Upper lobe of left lung (tissue), 6 donors: ENCODE results near the gene CNPY4. TPM values are rescaled to one million over a fixed set of nuclear protein-coding genes. Genes with fewer than 3 reads are reported as not detected.

Experiments
- ATAC-seq, 2 donors: fragments of 200-7000 bp; cut with Tn5 transposase; one replicate each; pipeline ENCODE4 v1.9.1; 2022; ENCODE audit warnings: mild to moderate bottlenecking in 2 of 2, moderate library complexity in 2 of 2; ENCODE audit not compliant: low FRiP score in 2 of 2
- DNase-seq, 2 donors: peaks; one replicate each; pipeline ENCODE4 v3.0.0-alpha.2; 2019 to 2020
- H3K27ac ChIP-seq, 4 donors: fragments of 200-600 bp; sonication (generic); one replicate each; pipeline ENCODE4 v1.5.1; 2016 to 2019
- H3K27me3 ChIP-seq, 4 donors: fragments of 200-600 bp; sonication (generic); one replicate each; pipeline ENCODE4 v1.5.1; 2017 to 2019
- H3K36me3 ChIP-seq, 4 donors: fragments of 200-600 bp; sonication (generic); one replicate each; pipeline ENCODE4 v1.5.1; 2016 to 2019
- H3K4me1 ChIP-seq, 4 donors: fragments of 200-600 bp; sonication (generic); one replicate each; pipeline ENCODE4 v1.5.1; 2018 to 2019
- H3K4me3 ChIP-seq, 4 donors: fragments of 200-600 bp; sonication (generic); one replicate each; pipeline ENCODE4 v1.5.1; 2017 to 2019; ENCODE audit warnings: mild to moderate bottlenecking in 2 of 4, moderate library complexity in 1 of 4
- H3K9me3 ChIP-seq, 4 donors: fragments of 200-600 bp; sonication (generic); one replicate each; pipeline ENCODE4 v1.5.1; 2018 to 2019
- CTCF ChIP-seq, 6 experiments: fragments of 450-650 bp in 4 of 6; fragments of 200-600 bp in 2 of 6; sonication (generic) in 2 of 6; IDR thresholded peaks; one replicate each; pipeline ENCODE4 v1.5.1; 2016 to 2019; ENCODE audit warnings: antibody characterized with exemption in 6 of 6
- EP300 ChIP-seq, 4 donors: sonication (generic); formaldehyde crosslinking; IDR thresholded peaks; one replicate each; pipeline ENCODE4 v1.5.1; 2017; ENCODE audit warnings: antibody characterized with exemption in 4 of 4, control low read depth in 2 of 4
- POLR2A ChIP-seq, 4 donors: fragments of 450-650 bp; IDR thresholded peaks; one replicate each; pipeline ENCODE4 v1.5.1; 2016 to 2017; ENCODE audit warnings: antibody characterized with exemption in 4 of 4, mild to moderate bottlenecking in 2 of 4
- POLR2AphosphoS5 ChIP-seq, 2 donors: sonication (generic); formaldehyde crosslinking; IDR thresholded peaks; one replicate each; pipeline ENCODE4 v1.5.1; 2017; ENCODE audit warnings: antibody characterized with exemption in 2 of 2
- WGBS, 2 donors: methylation state at CpG; one replicate each; pipeline ENCODE4 v1.1.5; 2017 to 2018; 5-methylcytosine and 5-hydroxymethylcytosine counted together
- total RNA-seq, 6 donors: library from RNA; depleted of rRNA in 4 of 6; stranded (reverse); fragments of >200 nt in 4 of 6; gene quantifications; one replicate each; pipeline versions ENCODE4 v1.1.0 to v1.2.1, GENCODE V29; 2016 to 2021
- donor health status: DM: no; HTN: no; CAD: no; lungs with moderate emphysema.
- donor health status: DM: no; HTN: yes; CAD: no; lungs with severe emphysema.

Gene CNPY4
- total RNA-seq, 6 donors from 2014 or later: 2.9 to 14.6 (median 6.5) TPM

DNA sequence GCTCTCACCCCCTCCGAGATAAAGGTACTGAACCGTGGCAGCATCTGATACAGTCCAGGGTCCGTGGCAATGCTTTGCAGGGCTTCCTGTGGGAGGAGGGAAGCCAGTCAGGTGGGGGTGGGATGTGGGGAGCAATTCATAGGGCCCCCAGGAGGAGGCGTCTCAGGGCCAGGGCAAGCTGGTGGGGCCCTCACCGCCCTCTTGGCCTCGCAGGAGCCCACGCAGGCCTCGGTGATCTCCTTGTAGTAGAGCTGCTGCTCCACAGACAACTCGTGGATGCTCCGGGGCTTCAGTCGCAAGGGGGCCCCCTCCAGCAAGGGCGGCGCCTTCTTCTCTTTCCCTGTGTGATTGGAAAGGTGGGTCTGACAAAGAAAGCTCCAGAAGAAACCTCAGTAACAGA lies 7.5 kb upstream of the CNPY4 start:
- Histone ChIP-seq H3K36me3 (peaks cover 19 to 74% (median 59%) of the 10 kb centered on the region in 4 donors), H3K9me3 (no peaks in the 10 kb centered on the region), H3K4me3 (no peak overlapping the region), H3K27ac (no peak overlapping the region), H3K27me3 (no peaks in the 10 kb centered on the region), H3K4me1 (no peaks in the 10 kb centered on the region)
- DNase-seq (no peak), ATAC-seq (no peak)
- TF ChIP-seq POLR2AphosphoS5 (IDR thresholded peaks at IDR 0.05) (no peak), CTCF (IDR thresholded peaks at IDR 0.05) (no peak), EP300 (IDR thresholded peaks at IDR 0.05) (no peak), POLR2A (IDR thresholded peaks at IDR 0.05) (no peak)
- 89 to 90% methylated on average over 2 to 13 of the region's 13 CpGs for whole genome bisulfite sequencing, 2 donors

DNA sequence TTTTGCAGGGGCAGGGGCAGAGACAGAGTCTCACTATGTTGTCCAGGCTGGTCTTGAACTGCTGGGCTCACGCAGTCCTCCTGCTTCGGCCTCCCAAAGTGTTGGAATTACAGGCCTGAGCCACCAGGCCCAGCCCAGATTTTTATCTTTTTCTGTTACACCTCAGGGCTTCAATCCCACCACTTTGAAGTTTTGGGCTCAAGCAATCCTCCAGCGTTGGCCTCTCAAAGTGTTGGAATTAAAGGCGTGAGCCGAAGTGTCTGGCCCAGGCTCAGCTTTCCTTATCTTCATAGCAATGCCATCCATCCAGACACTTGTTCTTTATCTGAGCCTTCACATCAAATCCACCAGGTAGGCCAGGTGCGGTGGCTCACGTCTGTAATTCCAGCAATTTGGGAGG lies 4.4 kb upstream of the CNPY4 start:
- peaks cover 8 to 18% (median 9%) of the 10 kb centered on the region in 4 donors for H3K4me1 ChIP-seq
- DNase-seq (no peak), ATAC-seq (no peak)
- H3K27me3 ChIP-seq: no peaks in the 10 kb centered on the region
- H3K36me3 ChIP-seq: peaks cover 15 to 44% (median 35%) of the 10 kb centered on the region in 4 donors
- TF ChIP-seq CTCF (IDR thresholded peaks at IDR 0.05) (no peak), EP300 (IDR thresholded peaks at IDR 0.05) (no peak), POLR2A (IDR thresholded peaks at IDR 0.05) (no peak), POLR2AphosphoS5 (IDR thresholded peaks at IDR 0.05) (no peak)
- H3K27ac ChIP-seq: no peak overlapping the region
- WGBS, 2 donors: 80 to 89% methylated on average over 7 of the region's 7 CpGs
- H3K4me3 ChIP-seq: no peak overlapping the region
- H3K9me3 ChIP-seq: no peaks in the 10 kb centered on the region

- TF ChIP-seq EP300 (IDR thresholded peaks at IDR 0.05) (no peak), CTCF (IDR thresholded peaks at IDR 0.05) (no peak), POLR2AphosphoS5 (IDR thresholded peaks at IDR 0.05) (no peak), POLR2A (IDR thresholded peaks at IDR 0.05) (no peak)
- peak overlapping the region; percentile 54 to 96 (median 87) for H3K4me3 ChIP-seq
- H3K36me3 ChIP-seq: peaks cover 3 to 12% (median 7%) of the 10 kb centered on the region in 4 donors
- H3K9me3 ChIP-seq: no peaks in the 10 kb centered on the region
- peaks cover 16 to 26% (median 17%) of the 10 kb centered on the region in 4 donors for H3K4me1 ChIP-seq
- 19 to 22% methylated on average over 18 of the region's 18 CpGs for WGBS, 2 donors
- DNase-seq (no peak), ATAC-seq (no peak)
- no peaks in the 10 kb centered on the region for H3K27me3 ChIP-seq
- peak overlapping the region; percentile 79 to 89 (median 86) for H3K27ac ChIP-seq
Observed at GRCh38 chr7:100118388-100119071, 904 bp upstream of the CNPY4 start.

- 25 to 44% methylated on average over 11 to 19 of the region's 19 CpGs for WGBS, 2 donors
- no peaks in the 10 kb centered on the region for H3K27me3 ChIP-seq
- no peak for TF ChIP-seq POLR2A (IDR thresholded peaks at IDR 0.05)
- TF ChIP-seq CTCF (IDR thresholded peaks at IDR 0.05): no peak
- TF ChIP-seq EP300 (IDR thresholded peaks at IDR 0.05): no peak
- TF ChIP-seq POLR2AphosphoS5 (IDR thresholded peaks at IDR 0.05): no peak
- H3K36me3 ChIP-seq: peaks cover 0 to 6% (median 0%) of the 10 kb centered on the region in 4 donors
- H3K4me1 ChIP-seq: peaks cover 16 to 31% (median 17%) of the 10 kb centered on the region in 4 donors
- H3K4me3 ChIP-seq: peak overlapping the region; percentile 42 to 91 (median 68)
- DNase-seq (peak in 1 of 2 donors; percentile 41), ATAC-seq (peak; percentile 67 to 84)
- peak overlapping the region; percentile 79 to 89 (median 86) for H3K27ac ChIP-seq
- H3K9me3 ChIP-seq: no peaks in the 10 kb centered on the region
Observed at GRCh38 chr7:100119970-100120732, 717 bp downstream of the CNPY4 start.
